MCF 10A (cell line): ENCODE measurements around the gene CCNL1. TPM values are rescaled to one million over a fixed set of nuclear protein-coding genes. Genes with fewer than 3 reads are reported as not detected.
"Not testable (repeated sequence)": the region's sequence is repeated elsewhere in the genome, so short reads cannot be mapped to it uniquely, and the experiment has no call there.

Experiments used
- BruUV-seq: library from RNA; stranded (reverse); fragments of 400-500 nt; replicated peaks from 2 replicates; lab custom pipeline; 2021; lab: Mats Ljungman, UMichigan
- CTCF ChIA-PET: fragments of 300-600 bp; sonication (Branson Sonifier 250); formaldehyde crosslinking; extraction: SDS; loops from one replicate; lab custom pipeline; 2021; ENCODE audit warnings: antibody characterized with exemption, inconsistent platforms; lab: Yijun Ruan, JAX
- POLR2A ChIA-PET: fragments of 300-600, 350-650 bp; sonication (Branson Sonifier 250); formaldehyde crosslinking; extraction: SDS; loops from one replicate; lab custom pipeline; 2020; ENCODE audit warnings: antibody characterized with exemption, inconsistent platforms; lab: Yijun Ruan, JAX
- DNase-seq: peaks from one replicate; pipeline ENCODE4 v3.0.0-alpha.2; 2018; ENCODE audit not compliant: unreplicated experiment
- H3K27ac Mint-ChIP-seq: one replicate; pipeline ENCODE4 v1.8.0; 2022; ENCODE audit warnings: mild to moderate bottlenecking, low read depth, mixed read lengths; ENCODE audit not compliant: unreplicated experiment
- H3K27me3 Mint-ChIP-seq: one replicate; pipeline ENCODE4 v1.8.0; 2022; ENCODE audit warnings: mixed read lengths; ENCODE audit not compliant: insufficient read depth, unreplicated experiment
- H3K36me3 Mint-ChIP-seq: one replicate; pipeline ENCODE4 v1.8.0; 2022; ENCODE audit warnings: mild to moderate bottlenecking, moderate library complexity, mixed read lengths; ENCODE audit not compliant: insufficient read depth, unreplicated experiment
- H3K4me1 Mint-ChIP-seq: one replicate; pipeline ENCODE4 v1.8.0; 2022; ENCODE audit warnings: mixed read lengths; ENCODE audit not compliant: insufficient read depth, unreplicated experiment
- H3K4me3 Mint-ChIP-seq: one replicate; pipeline ENCODE4 v1.8.0; 2022; ENCODE audit warnings: mild to moderate bottlenecking, moderate library complexity, mixed read lengths; ENCODE audit not compliant: unreplicated experiment
- H3K9me3 Mint-ChIP-seq: one replicate; pipeline ENCODE4 v1.8.0; 2022; ENCODE audit warnings: mixed read lengths; ENCODE audit not compliant: unreplicated experiment
- CTCF ChIP-seq: fragments of 200-600 bp; IDR thresholded peaks from one replicate; pipeline ENCODE4 v1.8.0; 2022; ENCODE audit warnings: antibody characterized with exemption, mild to moderate bottlenecking; ENCODE audit not compliant: unreplicated experiment
- intact Hi-C: fragments of 100-400 bp; cut with micrococcal nuclease; formaldehyde crosslinking; loops from 2 replicates; pipeline ENCODE4 v1.14.1; 2022
- total RNA-seq: library from RNA; stranded (reverse); gene quantifications from 2 replicates; pipeline ENCODE4 v1.2.3, GENCODE V29; 2022

Gene CCNL1
- total RNA-seq, 1 experiment from 2014 or later: 103 TPM

- BruUV-seq: no TSS peak
- no peaks in the 10 kb centered on the region for H3K27me3 Mint-ChIP-seq
- TF ChIP-seq CTCF: no peak
- H3K4me3 Mint-ChIP-seq: no peak overlapping the region
- ChIA-PET POLR2A (interaction anchor here (0.6 to 1.2 kb wide), 2 partner anchors 20 to 626 kb away, joined by 3 read pairs; no protein-coding TSS in a partner anchor), CTCF (no interaction called here)
- H3K36me3 Mint-ChIP-seq: no peaks in the 10 kb centered on the region
- intact Hi-C loops: no loop called here
- no peak overlapping the region for H3K27ac Mint-ChIP-seq
- DNase-seq: no peak
- H3K4me1 Mint-ChIP-seq: peaks cover 6% of the 10 kb centered on the region
- H3K9me3 Mint-ChIP-seq: peaks cover 7% of the 10 kb centered on the region
Observed at GRCh38 chr3:157179365-157179803, 19.4 kb upstream of the CCNL1 start.

GRCh38 chr3:157178503-157179364 lies 18.8 kb upstream of the CCNL1 start:
- H3K4me1 Mint-ChIP-seq, DNase-seq, CTCF ChIA-PET, H3K27me3 Mint-ChIP-seq, H3K36me3 Mint-ChIP-seq, intact Hi-C loops, POLR2A ChIA-PET, H3K27ac Mint-ChIP-seq, H3K9me3 Mint-ChIP-seq, H3K4me3 Mint-ChIP-seq, BruUV-seq: not testable (repeated sequence)

- H3K4me1 Mint-ChIP-seq, BruUV-seq, H3K9me3 Mint-ChIP-seq, H3K27me3 Mint-ChIP-seq, intact Hi-C loops, DNase-seq, H3K36me3 Mint-ChIP-seq, H3K27ac Mint-ChIP-seq, H3K4me3 Mint-ChIP-seq: not testable (repeated sequence)
- ChIA-PET POLR2A (interaction anchor here (1.2 to 7.5 kb wide), 3 partner anchors 12 to 24 kb away, joined by 4 to 618 read pairs (median 33); partner anchors contain the start of gene CCNL1), CTCF (interaction anchor here (0.7 to 2.1 kb wide), 3 partner anchors 17 to 260 kb away, joined by 3 to 5 read pairs (median 3); no protein-coding TSS in a partner anchor)
Observed at GRCh38 chr3:157177801-157178453, 18.0 kb upstream of the CCNL1 start.

GRCh38 chr3:157176934-157177333 lies 17.0 kb upstream of the CCNL1 start:
- Mint-ChIP-seq H3K9me3 (no peaks in the 10 kb centered on the region), H3K27me3 (no peaks in the 10 kb centered on the region), H3K27ac (peak overlapping the region; percentile 98), H3K4me1 (peaks cover 6% of the 10 kb centered on the region), H3K36me3 (no peaks in the 10 kb centered on the region), H3K4me3 (no peak overlapping the region)
- ChIA-PET POLR2A (interaction anchor here (0.6 to 7.5 kb wide), 9 partner anchors 13 to 1197 kb away, joined by 3 to 618 read pairs (median 5); partner anchors contain the start of genes CCNL1 and SSR3), CTCF (interaction anchor here (0.7 to 2.1 kb wide), 3 partner anchors 16 to 32 kb away, joined by 3 to 5 read pairs (median 3); no protein-coding TSS in a partner anchor)
- TF ChIP-seq CTCF: no peak
- no peak for DNase-seq
- intact Hi-C loops: no loop called here
- no TSS peak for BruUV-seq
